NCI-H526 treated with DMSO at 0.1 percent for 48 hours (cell line): ENCODE measurements around the gene CACNA1B.
"Not testable (repeated sequence)": the region's sequence is repeated elsewhere in the genome, so short reads cannot be mapped to it uniquely, and the experiment has no call there.

Source experiments
- DNase-seq: peaks from one replicate; lab custom pipeline; 2025; lab: John Stamatoyannopoulos, UW

Gene CACNA1B

GRCh38 chr9:137877506-137878122 lies at the start of gene CACNA1B:
Gene CACNA1B, plus strand, starts transcription at chr9:137877782. Its CDS starts 152 bp downstream, at chr9:137877934.
- DNase-seq, result not testable (repeated sequence)

- DNase-seq, result no peak
These were observed 49.6 kb upstream of the CACNA1B start for GRCh38 chr9:137827908-137828526.

GRCh38 chr9:137828527-137829259 lies 48.9 kb upstream of the CACNA1B start:
- DNase-seq, result no peak

- no peak for DNase-seq
These were observed 48.2 kb upstream of the CACNA1B start for GRCh38 chr9:137829260-137829996.

GRCh38 chr9:137832191-137832700 lies 45.3 kb upstream of the CACNA1B start:
- DNase-seq, result no peak

- DNase-seq, result no peak
These were observed 44.6 kb upstream of the CACNA1B start for GRCh38 chr9:137832830-137833590.

- no peak for DNase-seq
These were observed 43.6 kb upstream of the CACNA1B start for GRCh38 chr9:137833721-137834613.

- no peak for DNase-seq
These were observed 42.6 kb upstream of the CACNA1B start for GRCh38 chr9:137834846-137835546.

- DNase-seq, result no peak
These were observed 41.3 kb upstream of the CACNA1B start for GRCh38 chr9:137836151-137836830.

GRCh38 chr9:137836831-137837241 lies 40.7 kb upstream of the CACNA1B start:
- no peak for DNase-seq

GRCh38 chr9:137837345-137838278 lies 40.0 kb upstream of the CACNA1B start:
- DNase-seq, result no peak

- no peak for DNase-seq
These were observed 39.0 kb upstream of the CACNA1B start for GRCh38 chr9:137838576-137838975.

GRCh38 chr9:137843355-137843754 lies 34.2 kb upstream of the CACNA1B start:
- no peak for DNase-seq

GRCh38 chr9:137851516-137852267 lies 25.9 kb upstream of the CACNA1B start:
- no peak for DNase-seq

GRCh38 chr9:137853392-137853995 lies 24.1 kb upstream of the CACNA1B start:
- DNase-seq, result no peak

- no peak for DNase-seq
These were observed 17.2 kb upstream of the CACNA1B start for GRCh38 chr9:137860361-137860760.

GRCh38 chr9:137865581-137866145 lies 11.9 kb upstream of the CACNA1B start:
- no peak for DNase-seq
